Kidney (tissue), 14 donors: ENCODE results near the gene DQX1. TPM values are rescaled to one million over a fixed set of nuclear protein-coding genes. Genes with fewer than 3 reads are reported as not detected.

Source experiments
- DNase-seq, 5 donors: peaks; one replicate each; pipeline ENCODE4 v3.0.0-alpha.2; 2013 to 2020
- FAIRE-seq: peaks from 2 replicates; lab custom pipeline; 2012; peaks lifted over from hg19 to GRCh38; lab: Jason Lieb, UNC
- H3K27ac ChIP-seq, 2 donors: one replicate each; pipeline ENCODE4 v1.7.0; 2013; ENCODE audit warnings: low read depth in 2 of 2, low read length in 2 of 2, inconsistent platforms in 1 of 2
- H3K27me3 ChIP-seq: one replicate; pipeline ENCODE4 v1.7.1; 2013; ENCODE audit warnings: low read length, inconsistent platforms; ENCODE audit not compliant: control insufficient read depth, insufficient read depth
- H3K36me3 ChIP-seq, 3 donors: one replicate each; pipeline versions ENCODE4 v1.7.0 to v1.7.1; 2013; ENCODE audit warnings: low read length in 3 of 3, control low read depth in 1 of 3, inconsistent platforms in 1 of 3; ENCODE audit not compliant: insufficient read depth in 3 of 3, control insufficient read depth in 2 of 3
- H3K4me1 ChIP-seq, 3 donors: one replicate each; pipeline versions ENCODE4 v1.7.0 to v1.7.1; 2013; ENCODE audit warnings: low read length in 3 of 3, inconsistent platforms in 1 of 3, low read depth in 1 of 3; ENCODE audit not compliant: control insufficient read depth in 2 of 3, insufficient read depth in 2 of 3
- H3K4me3 ChIP-seq, 3 donors: one replicate each; pipeline versions ENCODE4 v1.7.0 to v1.8.1; 2013; ENCODE audit warnings: low read length in 3 of 3, control low read depth in 1 of 3, inconsistent platforms in 1 of 3
- H3K9ac ChIP-seq, 3 donors: one replicate each; pipeline versions ENCODE4 v1.7.0 to v1.7.1; 2013; ENCODE audit warnings: low read length in 3 of 3, control low read depth in 1 of 3, inconsistent platforms in 1 of 3
- H3K9me3 ChIP-seq, 3 donors: one replicate each; pipeline versions ENCODE4 v1.7.0 to v1.7.1; 2013; ENCODE audit warnings: low read length in 3 of 3, control low read depth in 1 of 3, inconsistent platforms in 1 of 3; ENCODE audit not compliant: control insufficient read depth in 2 of 3, insufficient read depth in 1 of 3
- intact Hi-C: fragments of 100-400 bp; cut with DNase I; formaldehyde crosslinking; loops from one replicate; pipeline ENCODE4 v1.11.1; 2022
- polyA plus RNA-seq: library from polyadenylated mRNA; stranded (reverse); fragments of 350-450 nt; fragmentation: Illumina TruSeq; extraction: RNeasy Lipid Tissue Mini Kit (QIAGEN cat#74804); gene quantifications from one replicate; pipeline ENCODE4 v1.2.3, GENCODE V29; 2014; ENCODE audit warnings: low read depth, low replicate concordance; ENCODE audit not compliant: insufficient read depth
- total RNA-seq: library from RNA; stranded (reverse); fragmentation: NEBNext Ultra II Directional; extraction: Animal tissue kit (Norgen Biotek cat#: 25700); gene quantifications from one replicate; pipeline ENCODE4 v1.2.1, GENCODE V29; 2021
- TF ChIP-seq, protein P1 (sequence below): IDR thresholded peaks from 3 replicates; pipeline ENCODE4 v1.5.1; 2012; ENCODE audit warnings: mild to moderate bottlenecking, moderate library complexity, borderline replicate concordance; ENCODE audit not compliant: insufficient read depth; ENCODE audit errors: extremely low read depth
- donor health status: control.
- donor health status: control.
- donor health status: control.
- donor health status: control.
- donor health status: control.
- donor health status: DM: yes; HTN: yes; CAD: no.
- donor health status: Normal renal cell carcinoma (clear cell type).

The DQX1 gene
- total and polyA plus RNA-seq, 2 donors from 2014 or later, result not detected

- H3K4me3 ChIP-seq, result no peak overlapping the region
- peak in 3 of 5 donors; percentile 16 to 70 (median 59) for DNase-seq
- H3K9ac ChIP-seq, result no peak overlapping the region
- no peak overlapping the region for H3K27ac ChIP-seq
- peaks cover 0 to 5% (median 0%) of the 10 kb centered on the region in 3 donors for H3K4me1 ChIP-seq
- intact Hi-C loops, result no loop called here
- H3K9me3 ChIP-seq, result no peaks in the 10 kb centered on the region
- H3K36me3 ChIP-seq, result no peaks in the 10 kb centered on the region
- TF ChIP-seq, protein P1, sequence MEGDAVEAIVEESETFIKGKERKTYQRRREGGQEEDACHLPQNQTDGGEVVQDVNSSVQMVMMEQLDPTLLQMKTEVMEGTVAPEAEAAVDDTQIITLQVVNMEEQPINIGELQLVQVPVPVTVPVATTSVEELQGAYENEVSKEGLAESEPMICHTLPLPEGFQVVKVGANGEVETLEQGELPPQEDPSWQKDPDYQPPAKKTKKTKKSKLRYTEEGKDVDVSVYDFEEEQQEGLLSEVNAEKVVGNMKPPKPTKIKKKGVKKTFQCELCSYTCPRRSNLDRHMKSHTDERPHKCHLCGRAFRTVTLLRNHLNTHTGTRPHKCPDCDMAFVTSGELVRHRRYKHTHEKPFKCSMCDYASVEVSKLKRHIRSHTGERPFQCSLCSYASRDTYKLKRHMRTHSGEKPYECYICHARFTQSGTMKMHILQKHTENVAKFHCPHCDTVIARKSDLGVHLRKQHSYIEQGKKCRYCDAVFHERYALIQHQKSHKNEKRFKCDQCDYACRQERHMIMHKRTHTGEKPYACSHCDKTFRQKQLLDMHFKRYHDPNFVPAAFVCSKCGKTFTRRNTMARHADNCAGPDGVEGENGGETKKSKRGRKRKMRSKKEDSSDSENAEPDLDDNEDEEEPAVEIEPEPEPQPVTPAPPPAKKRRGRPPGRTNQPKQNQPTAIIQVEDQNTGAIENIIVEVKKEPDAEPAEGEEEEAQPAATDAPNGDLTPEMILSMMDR, result no peak
- FAIRE-seq, result no peak
- H3K27me3 ChIP-seq, result peaks cover 62% of the 10 kb centered on the region
Observed at GRCh38 chr2:74512744-74513604, 13.1 kb downstream of the DQX1 start.

DNA sequence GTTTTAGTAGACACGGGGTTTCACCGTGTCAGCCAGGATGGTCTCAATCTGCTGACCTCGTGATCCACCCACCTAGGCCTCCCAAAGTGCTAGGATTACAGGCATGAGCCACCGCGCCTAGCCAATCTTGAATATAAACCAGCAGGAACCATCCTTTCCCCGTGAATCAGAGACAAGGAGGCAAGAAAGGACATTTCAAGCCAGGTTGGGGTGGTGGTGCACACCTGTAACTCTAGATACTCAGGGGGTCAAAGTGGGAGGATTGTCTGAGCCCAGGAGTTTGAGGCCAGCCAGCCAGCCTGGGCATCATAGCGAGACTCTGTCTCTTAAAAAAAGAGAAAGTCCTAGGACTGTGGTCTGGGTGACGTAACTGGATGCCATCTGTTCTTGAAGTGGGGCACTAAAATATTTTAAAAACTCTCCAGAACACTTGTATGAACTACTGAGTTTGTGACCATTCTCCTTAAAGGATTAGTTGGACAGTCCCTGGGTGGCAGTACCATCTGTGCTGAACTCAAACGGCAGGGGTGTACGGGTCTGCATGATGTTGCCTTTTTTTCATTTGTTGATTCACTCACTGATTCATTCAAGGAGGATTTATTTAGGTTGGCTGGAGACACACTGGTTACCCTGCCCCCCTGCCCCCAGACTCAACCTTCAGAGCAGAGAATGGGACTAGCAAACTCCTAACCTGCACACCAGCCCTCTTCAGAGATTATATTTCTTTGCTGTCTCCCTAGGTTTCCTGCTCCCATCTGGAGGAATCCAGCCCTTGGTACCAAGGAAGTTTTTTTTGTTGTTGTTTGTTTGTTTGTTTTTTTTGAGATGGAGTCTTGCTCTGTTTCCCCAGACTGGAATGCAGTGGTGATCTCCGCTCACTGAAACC, 14.7 kb downstream of the DQX1 start:
- TF ChIP-seq, protein P1, result no peak
- DNase-seq (no peak), FAIRE-seq (no peak)
- Histone ChIP-seq H3K27ac (no peak overlapping the region), H3K9me3 (no peaks in the 10 kb centered on the region), H3K4me3 (no peak overlapping the region), H3K27me3 (peaks cover 48% of the 10 kb centered on the region), H3K9ac (no peak overlapping the region), H3K4me1 (peaks cover 0 to 11% (median 6%) of the 10 kb centered on the region in 3 donors), H3K36me3 (no peaks in the 10 kb centered on the region)
- intact Hi-C loops, result no loop called here

DNA sequence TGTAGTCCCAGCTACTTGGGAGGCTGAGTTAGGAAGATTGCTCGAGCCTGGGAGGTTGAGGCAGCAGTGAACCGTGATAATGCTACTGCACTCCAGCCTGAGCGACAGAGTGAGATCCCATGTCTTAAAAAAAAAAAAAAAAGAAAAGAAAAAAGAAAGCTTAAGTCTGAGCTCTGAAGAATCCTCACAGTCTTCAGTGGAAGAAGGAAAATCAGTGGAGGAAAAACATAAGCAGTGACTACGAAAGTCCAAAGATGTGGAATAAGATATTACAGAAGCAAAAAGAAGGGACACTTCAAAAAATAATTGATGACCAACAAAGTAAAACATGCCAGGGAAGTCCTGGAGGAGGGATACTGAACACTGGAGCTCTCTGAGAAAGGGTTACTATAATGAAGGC, 15.8 kb downstream of the DQX1 start:
- no peak for DNase-seq
- peaks cover 0 to 14% (median 12%) of the 10 kb centered on the region in 3 donors for H3K4me1 ChIP-seq
- H3K9ac ChIP-seq, result no peak overlapping the region
- H3K4me3 ChIP-seq, result no peak overlapping the region
- H3K27me3 ChIP-seq, result peaks cover 47% of the 10 kb centered on the region
- TF ChIP-seq, protein P1, result no peak
- FAIRE-seq, result no peak
- H3K36me3 ChIP-seq, result peaks cover 2 to 8% (median 6%) of the 10 kb centered on the region in 3 donors
- H3K27ac ChIP-seq, result no peak overlapping the region
- H3K9me3 ChIP-seq, result no peaks in the 10 kb centered on the region
- intact Hi-C loops, result no loop called here
